BJ (cell line): ENCODE data around the gene SPOP. TPM values are rescaled to one million over a fixed set of nuclear protein-coding genes. Genes with fewer than 3 reads are reported as not detected.

Experiments used
- CTCF ChIA-PET: fragments of 350-600 bp; formaldehyde crosslinking; extraction: SDS; loops from one replicate; lab custom pipeline; 2021; ENCODE audit warnings: antibody characterized with exemption, inconsistent platforms; lab: Yijun Ruan, JAX
- POLR2A ChIA-PET: fragments of 300-600 bp; sonication (Branson Sonifier 250); formaldehyde crosslinking; extraction: SDS; loops from one replicate; lab custom pipeline; 2021; ENCODE audit warnings: antibody characterized with exemption; lab: Charles Lee
- DNase-seq: peaks from one replicate; pipeline ENCODE4 v3.0.0-alpha.2; 2011; ENCODE audit warnings: low read depth
- H3K27me3 ChIP-seq: 2 replicates; pipeline ENCODE4 v1.6.0; 2011; ENCODE audit warnings: low read length; ENCODE audit not compliant: control insufficient read depth, insufficient read depth
- H3K36me3 ChIP-seq: 2 replicates; pipeline ENCODE4 v1.5.1; 2011; ENCODE audit warnings: low read length; ENCODE audit not compliant: control insufficient read depth, insufficient read depth
- H3K4me3 ChIP-seq: 2 replicates; pipeline ENCODE4 v1.5.1; 2011; ENCODE audit warnings: low read depth, mild to moderate bottlenecking, control low read depth, low read length
- CTCF ChIP-seq: IDR thresholded peaks from 2 replicates; pipeline ENCODE4 v1.5.1; 2011; ENCODE audit warnings: low read depth, mild to moderate bottlenecking, control low read depth, inconsistent platforms, low read length, moderate library complexity; ENCODE audit not compliant: insufficient read depth
- polyA plus RNA-seq: library from polyadenylated mRNA; depleted of rRNA; stranded (reverse); fragments of >200 nt; gene quantifications from 2 replicates; pipeline ENCODE4 v1.2.3, GENCODE V29; 2011

SPOP gene
- polyA plus RNA-seq, 1 experiment, result 136 TPM

DNA sequence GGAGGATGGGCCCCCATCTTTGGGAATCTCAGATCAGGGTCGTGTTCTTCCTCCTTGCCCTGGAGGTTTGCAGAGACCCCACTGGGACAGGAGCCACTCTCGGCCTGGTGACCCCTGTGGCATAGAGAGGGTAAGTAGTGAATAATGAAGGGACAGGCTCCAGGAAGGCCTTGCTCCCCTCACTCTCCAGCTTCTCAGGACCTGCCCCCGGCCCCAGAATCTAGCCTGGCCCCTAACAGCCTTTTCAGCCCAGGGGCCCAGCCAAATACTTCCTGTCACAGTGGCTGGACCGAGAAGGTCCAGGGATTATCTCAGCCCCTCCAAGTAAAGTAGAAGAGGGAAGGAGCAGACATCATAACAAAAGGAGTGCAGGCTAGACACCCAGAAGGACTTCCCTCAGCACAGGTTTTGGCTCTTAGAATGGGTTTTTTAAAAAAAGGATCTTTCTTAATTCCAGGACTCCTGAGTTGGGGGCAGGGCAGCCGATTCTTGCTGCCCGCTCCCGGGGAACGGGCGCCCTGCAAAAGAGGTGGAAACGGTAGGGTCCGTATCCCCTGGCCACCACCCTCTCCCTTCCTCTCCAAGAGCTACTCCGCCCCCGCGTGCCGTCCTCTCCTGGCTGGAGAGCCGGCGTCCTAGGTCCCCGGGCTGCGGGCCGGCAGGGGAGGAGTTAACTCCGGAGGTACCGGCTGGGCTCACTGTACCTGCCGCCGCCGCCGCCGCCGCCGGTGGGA is 102.8 kb downstream of the SPOP start:
- POLR2A ChIA-PET, result interaction anchor here (0.6 kb wide), 2 partner anchors 43 to 133 kb away, joined by 10 to 21 read pairs; no protein-coding TSS in a partner anchor

DNA sequence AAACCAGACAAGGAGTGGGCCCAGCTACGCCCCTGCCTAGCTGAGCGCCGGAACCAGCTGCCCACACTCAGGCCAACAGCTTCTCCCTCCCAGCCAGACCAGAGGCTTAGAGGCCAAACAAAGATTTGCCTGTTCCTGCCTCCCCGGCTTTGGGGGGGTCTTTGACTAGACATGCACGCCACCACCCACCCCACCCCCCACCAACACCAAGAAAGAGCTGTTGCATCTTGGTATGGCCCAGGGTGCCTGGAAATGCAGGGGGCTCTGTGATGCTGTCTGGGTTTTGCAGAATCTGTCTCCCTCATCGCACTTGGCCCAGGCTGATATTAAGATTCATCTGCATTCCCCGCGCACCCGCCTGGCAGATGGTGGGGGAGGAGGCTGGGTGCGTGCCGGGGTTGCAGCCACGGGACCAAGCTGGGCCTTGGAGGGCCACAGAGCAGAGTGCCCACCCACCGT is 103.5 kb downstream of the SPOP start:
- ChIA-PET CTCF (interaction anchor here (0.7 to 18.4 kb wide), 5 partner anchors 18 to 124 kb away, joined by 3 to 638 read pairs (median 4); partner anchors contain the start of gene SLC35B1), POLR2A (interaction anchor here (0.6 kb wide), 2 partner anchors 44 to 134 kb away, joined by 10 to 21 read pairs; no protein-coding TSS in a partner anchor)
- no peak for DNase-seq

More for the DNA sequence above, 102.8 kb downstream of the SPOP start:
- H3K4me3 ChIP-seq, result peak overlapping the region; percentile 22
- peaks cover 2% of the 10 kb centered on the region; the same call in 1 of the 2 replicates for H3K27me3 ChIP-seq
- DNase-seq, result no peak
- no peaks in the 10 kb centered on the region for H3K36me3 ChIP-seq
- CTCF ChIA-PET, result interaction anchor here (0.7 to 18.4 kb wide), 12 partner anchors 9 to 423 kb away, joined by 3 to 638 read pairs (median 6); partner anchors contain the start of genes SLC35B1 and SPOP
- no peak for TF ChIP-seq CTCF

GRCh38 chr17:49573510-49574322 is 104.2 kb downstream of the SPOP start:
- TF ChIP-seq CTCF, result no peak
- POLR2A ChIA-PET, result no interaction called here
- no peak for DNase-seq
- Histone ChIP-seq H3K36me3 (no peaks in the 10 kb centered on the region), H3K27me3 (peaks cover 2% of the 10 kb centered on the region; the same call in 1 of the 2 replicates), H3K4me3 (no peak overlapping the region)
- CTCF ChIA-PET, result interaction anchor here (0.7 to 18.4 kb wide), 5 partner anchors 17 to 124 kb away, joined by 3 to 638 read pairs (median 4); partner anchors contain the start of gene SLC35B1

More for the DNA sequence above, 103.5 kb downstream of the SPOP start:
- Histone ChIP-seq H3K27me3 (peaks cover 2% of the 10 kb centered on the region; the same call in 1 of the 2 replicates), H3K4me3 (no peak overlapping the region), H3K36me3 (no peaks in the 10 kb centered on the region)
- no peak for TF ChIP-seq CTCF

GRCh38 chr17:49572806-49573420 is 105.0 kb downstream of the SPOP start:
- DNase-seq, result no peak
- no peaks in the 10 kb centered on the region for H3K36me3 ChIP-seq
- peaks cover 2% of the 10 kb centered on the region; the same call in 1 of the 2 replicates for H3K27me3 ChIP-seq
- H3K4me3 ChIP-seq, result no peak overlapping the region
- ChIA-PET CTCF (interaction anchor here (3.8 to 18.4 kb wide), 2 partner anchors 125 to 424 kb away, joined by 26 to 638 read pairs; partner anchors contain the start of gene SLC35B1), POLR2A (no interaction called here)
- TF ChIP-seq CTCF, result no peak
